ENCODE results near the gene DDX10.

DDX10 gene

GRCh38 chr11:108882211-108882831 lies 217.5 kb downstream of the DDX10 start:
- TF ChIP-seq, protein P1, sequence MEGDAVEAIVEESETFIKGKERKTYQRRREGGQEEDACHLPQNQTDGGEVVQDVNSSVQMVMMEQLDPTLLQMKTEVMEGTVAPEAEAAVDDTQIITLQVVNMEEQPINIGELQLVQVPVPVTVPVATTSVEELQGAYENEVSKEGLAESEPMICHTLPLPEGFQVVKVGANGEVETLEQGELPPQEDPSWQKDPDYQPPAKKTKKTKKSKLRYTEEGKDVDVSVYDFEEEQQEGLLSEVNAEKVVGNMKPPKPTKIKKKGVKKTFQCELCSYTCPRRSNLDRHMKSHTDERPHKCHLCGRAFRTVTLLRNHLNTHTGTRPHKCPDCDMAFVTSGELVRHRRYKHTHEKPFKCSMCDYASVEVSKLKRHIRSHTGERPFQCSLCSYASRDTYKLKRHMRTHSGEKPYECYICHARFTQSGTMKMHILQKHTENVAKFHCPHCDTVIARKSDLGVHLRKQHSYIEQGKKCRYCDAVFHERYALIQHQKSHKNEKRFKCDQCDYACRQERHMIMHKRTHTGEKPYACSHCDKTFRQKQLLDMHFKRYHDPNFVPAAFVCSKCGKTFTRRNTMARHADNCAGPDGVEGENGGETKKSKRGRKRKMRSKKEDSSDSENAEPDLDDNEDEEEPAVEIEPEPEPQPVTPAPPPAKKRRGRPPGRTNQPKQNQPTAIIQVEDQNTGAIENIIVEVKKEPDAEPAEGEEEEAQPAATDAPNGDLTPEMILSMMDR (IDR thresholded peaks at IDR 0.05; ENCODE audit: low read depth, low read length): no peak
- H3K4me3 ChIP-seq (replicated peaks in 1 of 2; ENCODE audit: low read depth in 2 of 2, low read length in 2 of 2): no peak overlapping the region
- DNase-seq (ENCODE audit: low read depth in 2 of 2): no peak

DNA sequence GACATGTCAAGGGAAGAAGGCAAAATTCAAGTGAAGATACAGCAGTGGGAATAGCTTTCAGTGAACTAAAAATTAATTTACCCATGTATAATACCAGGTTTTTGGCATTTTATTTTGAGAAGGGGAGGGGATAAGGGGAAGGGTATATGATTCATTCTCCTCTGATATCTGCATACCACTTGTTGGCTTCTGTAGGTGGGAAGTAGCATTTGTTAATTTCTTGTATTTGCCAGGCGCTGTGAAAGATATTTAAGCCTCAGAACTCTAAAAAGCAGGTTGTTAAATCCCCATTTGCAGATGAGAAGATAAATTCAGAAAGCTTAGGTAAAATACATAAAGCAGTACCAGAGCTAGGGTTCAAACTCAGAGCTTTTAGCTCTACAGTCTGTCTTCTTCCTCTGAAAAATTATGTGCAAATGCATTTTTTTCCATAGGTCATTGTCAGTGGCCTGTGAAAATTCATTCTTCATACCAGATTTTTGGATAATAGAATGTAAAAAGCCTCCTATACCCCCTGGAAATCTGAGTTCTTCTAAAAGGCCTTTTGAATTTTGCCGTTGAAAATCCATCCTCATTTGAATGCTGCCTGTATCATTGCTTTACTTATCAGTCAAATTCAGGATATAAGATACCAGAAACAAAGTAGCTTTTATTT lies 221.3 kb downstream of the DDX10 start:
- no peak for DNase-seq (ENCODE audit: low read depth in 2 of 2)
- TF ChIP-seq, protein P1 (IDR thresholded peaks at IDR 0.05; ENCODE audit: low read depth, low read length): no peak
- H3K4me3 ChIP-seq (replicated peaks in 1 of 2; ENCODE audit: low read depth in 2 of 2, low read length in 2 of 2): no peak overlapping the region

DNA sequence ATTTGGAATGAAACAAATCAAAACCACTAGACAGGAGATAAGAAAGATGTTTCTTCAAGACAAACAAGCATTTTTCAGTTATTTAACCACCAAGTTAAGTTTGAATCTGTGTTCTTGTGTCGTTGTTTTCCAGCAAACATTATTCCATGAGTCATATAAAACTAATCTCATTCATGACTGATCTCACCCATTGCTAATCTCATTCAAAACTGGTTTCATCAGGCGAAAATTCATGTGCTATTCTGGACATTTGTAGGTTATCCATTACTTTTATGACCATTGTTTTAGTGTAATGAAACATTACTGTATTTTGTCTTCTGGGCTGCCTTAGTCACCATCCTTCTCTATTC lies 221.8 kb downstream of the DDX10 start:
- TF ChIP-seq, protein P1 (IDR thresholded peaks at IDR 0.05; ENCODE audit: low read depth, low read length): no peak
- no peak overlapping the region for H3K4me3 ChIP-seq (replicated peaks in 1 of 2; ENCODE audit: low read depth in 2 of 2, low read length in 2 of 2)
- DNase-seq (ENCODE audit: low read depth in 2 of 2): peak; percentile 54 to 72

GRCh38 chr11:108887436-108888238 lies 222.8 kb downstream of the DDX10 start:
- TF ChIP-seq, protein P1 (IDR thresholded peaks at IDR 0.05; ENCODE audit: low read depth, low read length): no peak
- DNase-seq (ENCODE audit: low read depth in 2 of 2): peak; percentile 74 to 84

DNA sequence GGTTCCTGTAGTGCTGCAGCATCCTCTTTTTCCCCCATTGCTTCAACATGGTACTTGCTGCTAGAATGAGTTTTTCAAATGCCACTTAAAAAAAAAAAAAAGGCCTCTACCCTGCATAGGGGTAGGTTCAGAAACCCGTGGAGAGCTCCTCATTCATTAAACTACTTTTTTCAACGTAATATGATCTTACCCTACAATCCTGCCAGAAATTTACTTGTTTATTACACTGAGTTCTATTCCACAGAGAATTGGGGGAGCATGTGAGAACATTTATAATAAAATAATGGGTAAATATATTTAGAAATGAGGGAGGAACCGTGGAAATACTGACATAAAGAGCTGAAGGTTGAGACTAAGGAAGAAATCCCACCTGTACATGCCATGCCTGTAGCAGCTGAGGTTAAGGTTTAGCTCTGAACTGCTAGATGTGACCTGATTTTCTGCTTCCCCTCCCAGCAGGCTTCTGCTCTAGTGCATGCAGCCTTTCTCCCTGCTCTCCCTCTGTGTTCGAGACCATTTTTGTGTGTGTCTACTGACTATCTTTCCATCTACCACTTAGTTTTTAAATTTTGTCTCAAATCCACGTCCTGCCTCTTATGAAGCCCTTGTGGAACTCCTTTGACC lies 225.7 kb downstream of the DDX10 start:
- no peak for DNase-seq (ENCODE audit: low read depth in 2 of 2)
- H3K4me3 ChIP-seq (replicated peaks in 1 of 2; ENCODE audit: low read depth in 2 of 2, low read length in 2 of 2): no peak overlapping the region
- TF ChIP-seq, protein P1 (IDR thresholded peaks at IDR 0.05; ENCODE audit: low read depth, low read length): no peak

More at GRCh38 chr11:108887436-108888238, 222.8 kb downstream of the DDX10 start:
- no peak overlapping the region for H3K4me3 ChIP-seq (replicated peaks in 1 of 2; ENCODE audit: low read depth in 2 of 2, low read length in 2 of 2)

DNA sequence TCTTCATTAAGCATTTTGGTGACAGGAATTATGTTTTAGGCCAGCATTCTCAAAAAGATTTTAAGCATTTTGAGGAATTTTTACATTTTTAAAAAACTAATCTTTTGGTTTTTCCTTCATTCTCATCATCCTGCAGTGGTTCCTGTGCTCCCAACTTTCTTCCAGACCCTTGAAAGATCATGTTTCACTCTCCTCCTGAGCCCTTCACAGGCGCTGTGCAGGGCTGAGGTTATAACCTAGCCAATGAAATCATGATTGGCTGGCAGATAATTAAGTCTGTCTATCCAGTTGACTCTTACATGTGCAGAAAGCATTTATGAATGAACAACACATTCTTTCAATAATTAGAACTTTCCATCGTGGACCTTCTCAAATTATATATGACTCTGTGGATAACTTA lies 226.3 kb downstream of the DDX10 start:
- H3K4me3 ChIP-seq (replicated peaks in 1 of 2; ENCODE audit: low read depth in 2 of 2, low read length in 2 of 2): no peak overlapping the region
- no peak for DNase-seq (ENCODE audit: low read depth in 2 of 2)
- TF ChIP-seq, protein P1 (IDR thresholded peaks at IDR 0.05; ENCODE audit: low read depth, low read length): no peak

All from cardiac fibroblast (primary cell).